Hematopoietic multipotent progenitor cell treated with erythropoietin and hydrocortisone succinate and interleukin-3 and kit ligand, for 6 days (in vitro differentiated cells): ENCODE results near the gene EVX1.

ENCODE experiments used
- DNase-seq: peaks from one replicate; pipeline ENCODE4 v3.0.0-alpha.2; 2015

Gene EVX1

GRCh38 chr7:27250557-27251070 lies 8.0 kb downstream of the EVX1 start:
- no peak for DNase-seq

GRCh38 chr7:27251136-27251651 lies 8.6 kb downstream of the EVX1 start:
- no peak for DNase-seq

DNA sequence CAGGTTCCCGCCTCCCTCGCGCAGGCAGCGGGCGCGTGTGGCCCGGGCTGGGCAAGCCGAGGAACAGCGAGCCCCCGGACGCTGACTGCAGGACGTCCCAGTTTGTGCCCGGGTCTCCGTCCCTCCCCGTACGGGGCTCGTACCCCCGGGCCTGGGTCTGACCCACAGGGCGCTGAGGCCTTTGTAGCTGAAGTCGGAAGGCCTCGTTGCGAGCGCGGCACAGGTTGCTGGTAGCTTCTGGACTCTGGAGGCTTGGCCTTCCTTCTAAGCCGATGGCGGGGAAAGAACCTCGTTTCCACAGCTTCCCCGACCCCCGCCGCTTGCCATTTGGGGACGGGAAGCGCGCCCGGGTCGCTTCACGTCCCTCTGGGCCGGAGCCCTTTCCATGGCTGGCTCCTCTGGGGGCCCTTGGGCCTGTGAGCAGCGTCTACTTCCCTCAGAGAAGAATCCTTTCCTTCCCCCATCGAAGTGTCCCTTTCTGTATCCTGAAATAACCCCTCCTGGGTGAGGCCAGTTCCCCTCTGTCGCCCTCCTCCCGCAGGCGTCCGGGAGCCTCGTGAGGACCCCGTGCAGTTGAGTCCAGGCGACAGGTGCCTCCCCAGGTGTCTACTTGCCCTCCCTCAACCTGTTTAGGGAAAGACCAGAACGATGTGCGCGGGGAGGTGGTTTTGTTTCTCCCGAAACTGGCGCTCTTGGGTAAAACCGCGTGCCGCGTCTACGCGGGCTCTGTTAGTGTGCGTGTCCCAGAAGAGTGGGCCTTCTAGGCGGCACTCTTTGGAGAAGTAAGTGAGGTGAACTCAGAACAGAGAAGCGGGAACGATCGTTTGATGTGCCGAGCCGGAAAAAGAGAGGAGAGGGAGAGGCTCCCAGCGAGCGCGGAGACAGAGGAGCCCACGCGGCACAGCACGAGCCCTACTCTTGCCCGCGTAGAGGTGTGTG lies 9.3 kb downstream of the EVX1 start:
- DNase-seq, result no peak

DNA sequence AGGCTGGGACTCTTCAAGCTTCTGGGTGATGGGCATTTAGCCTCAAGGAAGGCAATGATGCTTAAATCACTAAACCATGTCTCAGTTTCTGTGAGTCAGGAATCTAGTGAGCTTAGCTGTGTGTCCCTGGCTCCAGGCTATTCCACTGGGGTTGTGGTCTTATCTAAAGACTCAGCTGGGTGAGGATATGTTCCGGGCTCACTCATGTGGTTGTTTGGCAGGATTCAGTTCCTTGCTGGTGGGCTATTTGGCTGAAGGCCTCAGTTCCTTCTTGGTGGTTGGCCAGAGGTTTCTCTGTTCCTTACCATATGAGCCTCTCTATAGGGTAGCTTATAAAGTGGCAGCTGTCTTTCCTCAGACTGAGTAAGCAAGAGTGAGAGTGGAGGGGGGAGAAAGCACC lies 12.0 kb downstream of the EVX1 start:
- DNase-seq, result no peak

- no peak for DNase-seq
Observed at GRCh38 chr7:27260211-27260610, 17.6 kb downstream of the EVX1 start.

GRCh38 chr7:27262121-27262520 lies 19.5 kb downstream of the EVX1 start:
- DNase-seq, result no peak

DNA sequence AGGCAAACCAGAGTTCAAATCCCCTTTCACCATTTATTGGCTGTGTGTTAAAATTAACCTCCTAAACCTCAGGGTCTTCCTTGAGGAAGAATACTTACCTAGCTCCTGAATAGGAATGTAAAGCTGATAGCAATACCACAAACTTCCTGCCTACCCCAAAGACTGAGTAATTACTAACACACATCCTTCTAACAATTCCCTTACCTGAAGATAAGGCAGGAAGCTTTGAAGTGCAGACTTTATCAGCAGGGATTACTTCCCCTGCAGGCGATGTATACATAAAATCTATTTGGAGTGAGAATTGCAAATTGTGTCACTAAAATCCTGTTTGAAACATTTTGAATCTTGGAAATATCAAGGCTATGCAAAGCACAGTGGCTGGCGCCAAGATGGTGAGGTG lies 21.2 kb downstream of the EVX1 start:
- DNase-seq, result no peak

GRCh38 chr7:27269455-27269854 lies 26.9 kb downstream of the EVX1 start:
- DNase-seq, result no peak

GRCh38 chr7:27271384-27271783 lies 28.8 kb downstream of the EVX1 start:
- no peak for DNase-seq

DNA sequence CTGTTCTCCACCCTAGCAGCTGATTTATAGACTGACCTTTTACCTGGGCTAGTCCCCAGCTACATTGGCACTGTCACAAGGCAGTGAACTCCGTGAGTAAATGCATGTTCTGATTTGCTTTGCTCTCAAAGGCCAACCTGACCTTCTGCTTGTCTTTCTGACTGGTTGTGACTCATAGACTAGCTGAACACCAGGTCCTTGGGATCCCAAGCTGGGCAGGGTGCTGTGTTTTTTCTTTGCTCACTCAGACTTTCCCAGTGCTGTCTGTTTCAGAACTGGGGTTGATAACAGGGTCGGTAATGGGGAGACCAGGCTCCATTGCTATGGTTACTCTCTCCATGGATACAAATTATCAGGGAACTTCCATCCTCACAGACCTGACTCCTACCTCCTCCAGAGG lies 35.0 kb downstream of the EVX1 start:
- no peak for DNase-seq

GRCh38 chr7:27283558-27283957 lies 41.0 kb downstream of the EVX1 start:
- DNase-seq, result no peak

DNA sequence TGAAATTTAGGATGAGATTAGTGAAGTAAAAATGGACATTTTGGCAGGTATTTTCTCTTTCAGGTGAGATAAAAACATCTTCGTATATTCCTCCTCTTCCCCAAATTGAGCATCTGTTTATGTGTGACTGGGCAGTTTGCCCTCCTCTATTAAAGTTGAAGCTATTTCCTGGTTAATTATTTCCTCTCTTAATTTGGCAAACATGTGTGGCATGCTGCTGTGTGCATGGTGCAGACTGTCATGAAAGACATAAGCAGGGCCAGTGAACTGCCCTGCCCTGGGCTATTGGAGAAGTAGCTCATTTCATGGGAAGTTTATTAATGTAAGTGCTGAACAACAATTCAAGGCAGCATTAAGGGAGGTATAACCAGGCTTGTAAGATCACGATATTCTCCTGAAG lies 52.6 kb downstream of the EVX1 start:
- DNase-seq, result no peak

DNA sequence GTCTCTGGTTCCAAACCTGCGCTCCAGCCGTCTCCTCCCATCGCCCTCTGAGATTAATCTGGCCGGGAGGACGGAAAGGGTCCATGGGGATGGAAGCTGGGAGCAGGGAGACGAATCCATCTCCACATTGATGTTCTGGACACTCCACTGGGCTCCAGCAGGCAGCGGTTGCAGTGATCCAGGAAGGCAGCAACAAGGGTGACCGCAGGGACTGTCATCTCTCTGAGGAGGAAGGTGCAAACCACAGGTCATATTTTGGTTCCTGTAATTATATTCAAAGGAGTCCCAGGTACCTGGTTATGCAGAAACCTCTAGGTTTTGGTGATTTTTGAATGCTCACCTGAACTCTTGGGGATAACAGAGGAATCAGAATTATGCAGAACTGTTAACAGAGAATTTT lies 54.8 kb downstream of the EVX1 start:
- DNase-seq, result no peak
